CD14-positive monocyte (primary cell): ENCODE measurements around the gene C10orf71. TPM values are rescaled to one million over a fixed set of nuclear protein-coding genes. Genes with fewer than 3 reads are reported as not detected.

ENCODE experiments used
- DNase-seq, 3 donors: peaks; one replicate each; pipeline ENCODE4 v3.0.0-alpha.2; 2011 to 2022
- H2AFZ ChIP-seq: 2 replicates; pipeline ENCODE4 v1.6.0; 2012; ENCODE audit warnings: mild to moderate bottlenecking, low read depth, low read length, inconsistent platforms; ENCODE audit not compliant: insufficient read depth, poor library complexity, severe bottlenecking
- H3K27ac ChIP-seq, 2 donors: 1 replicate in 1 of 2; 2 replicates in 1 of 2; pipeline ENCODE4 v1.5.1; 2012 to 2013; ENCODE audit warnings: low read length in 2 of 2, control low read depth in 1 of 2, inconsistent platforms in 1 of 2, low read depth in 1 of 2, mild to moderate bottlenecking in 1 of 2
- H3K27me3 ChIP-seq, 2 donors: one replicate each; pipeline versions ENCODE4 v1.6.0 to v1.6.1; 2011 to 2013; ENCODE audit warnings: low read length in 2 of 2; ENCODE audit not compliant: control insufficient read depth in 2 of 2, insufficient read depth in 2 of 2
- H3K36me3 ChIP-seq, 2 donors: replicated peaks in 1 of 2; 1 replicate in 1 of 2; 2 replicates in 1 of 2; pipeline versions ENCODE4 v1.5.1 to v1.6.1; 2012 to 2013; ENCODE audit warnings: low read length in 2 of 2, control low read depth in 1 of 2, inconsistent platforms in 1 of 2, mild to moderate bottlenecking in 1 of 2; ENCODE audit not compliant: insufficient read depth in 2 of 2, control insufficient read depth in 1 of 2
- H3K4me1 ChIP-seq, 2 donors: 1 replicate in 1 of 2; 2 replicates in 1 of 2; pipeline versions ENCODE4 v1.5.1 to v1.6.1; 2012 to 2013; ENCODE audit warnings: low read length in 2 of 2, control low read depth in 1 of 2, inconsistent platforms in 1 of 2, mild to moderate bottlenecking in 1 of 2, moderate library complexity in 1 of 2; ENCODE audit not compliant: insufficient read depth in 2 of 2, control insufficient read depth in 1 of 2
- H3K4me2 ChIP-seq: replicated peaks from 2 replicates; pipeline ENCODE3; 2012; ENCODE audit warnings: low read length, moderate library complexity, mild to moderate bottlenecking; ENCODE audit not compliant: poor library complexity, severe bottlenecking; ENCODE audit errors: extremely low read depth
- H3K4me3 ChIP-seq, 3 experiments: fragments of 200-600 bp in 1 of 3; sonication (generic) in 1 of 3; replicated peaks in 1 of 3; 1 replicate in 2 of 3; 2 replicates in 1 of 3; pipeline ENCODE4 v1.5.1; 2011 to 2013; ENCODE audit warnings: low read length in 3 of 3, mild to moderate bottlenecking in 3 of 3, control low read depth in 2 of 3, low read depth in 2 of 3, inconsistent platforms in 1 of 3, moderate library complexity in 1 of 3
- H3K79me2 ChIP-seq: 2 replicates; pipeline ENCODE4 v1.6.0; 2012; ENCODE audit warnings: mild to moderate bottlenecking, control low read depth, inconsistent platforms, low read length, moderate library complexity; ENCODE audit not compliant: insufficient read depth
- H3K9ac ChIP-seq: 2 replicates; pipeline ENCODE4 v1.6.0; 2017; ENCODE audit warnings: low read length, mild to moderate bottlenecking; ENCODE audit not compliant: insufficient read depth, poor library complexity, severe bottlenecking
- H3K9me3 ChIP-seq, 2 donors: replicated peaks in 1 of 2; 1 replicate in 1 of 2; 2 replicates in 1 of 2; pipeline versions ENCODE4 v1.5.1 to v1.6.1; 2012 to 2013; ENCODE audit warnings: low read length in 2 of 2, control low read depth in 1 of 2; ENCODE audit not compliant: control insufficient read depth in 1 of 2, insufficient read depth in 1 of 2
- H4K20me1 ChIP-seq: 2 replicates; pipeline ENCODE4 v1.6.0; 2012; ENCODE audit warnings: mild to moderate bottlenecking, low read length, control low read depth, moderate library complexity; ENCODE audit not compliant: insufficient read depth
- H3K27ac Mint-ChIP-seq, 7 donors: one replicate each; pipeline ENCODE4 v1.8.0; 2020; ENCODE audit warnings: mild to moderate bottlenecking in 7 of 7, mixed read lengths in 7 of 7, moderate library complexity in 6 of 7, inconsistent platforms in 2 of 7
- H3K27me3 Mint-ChIP-seq, 3 donors: one replicate each; pipeline ENCODE4 v1.8.0; 2021 to 2022; ENCODE audit warnings: low read depth in 3 of 3, mild to moderate bottlenecking in 3 of 3, mixed read lengths in 3 of 3, moderate library complexity in 3 of 3, inconsistent platforms in 1 of 3
- H3K36me3 Mint-ChIP-seq, 2 donors: one replicate each; pipeline ENCODE4 v1.8.0; 2020; ENCODE audit warnings: mixed read lengths in 2 of 2, inconsistent platforms in 1 of 2, mild to moderate bottlenecking in 1 of 2
- H3K4me1 Mint-ChIP-seq: one replicate; pipeline ENCODE4 v1.8.0; 2020; ENCODE audit warnings: mild to moderate bottlenecking, mixed read lengths
- H3K4me3 Mint-ChIP-seq, 2 donors: one replicate each; pipeline ENCODE4 v1.8.0; 2020; ENCODE audit warnings: mild to moderate bottlenecking in 2 of 2, mixed read lengths in 2 of 2, moderate library complexity in 1 of 2
- H3K9me3 Mint-ChIP-seq, 7 donors: one replicate each; pipeline ENCODE4 v1.8.0; 2020 to 2022; ENCODE audit warnings: mixed read lengths in 7 of 7, mild to moderate bottlenecking in 6 of 7, moderate library complexity in 6 of 7, inconsistent platforms in 2 of 7
- CTCF ChIP-seq: fragments of 200-600 bp; IDR thresholded peaks from one replicate; pipeline ENCODE4 v1.8.0; 2022; ENCODE audit warnings: antibody characterized with exemption, mild to moderate bottlenecking
- WGBS: methylation state at CpG from one replicate; pipeline ENCODE4 v1.1.5; 2013; ENCODE audit warnings: missing lambda C conversion rate; ENCODE audit not compliant: insufficient coverage; 5-methylcytosine and 5-hydroxymethylcytosine counted together
- intact Hi-C, 2 donors: fragments of 100-400 bp; cut with micrococcal nuclease; formaldehyde crosslinking; loops; one replicate each; pipeline versions ENCODE4 v1.15.0 to v1.15.1; 2023
- polyA plus RNA-seq, 3 donors: library from polyadenylated mRNA; depleted of rRNA in 1 of 3; unstranded in 2 of 3; stranded (reverse) in 1 of 3; fragments of 300-500 nt in 2 of 3; fragments of >200 nt in 1 of 3; fragmentation: Illumina TruSeq in 2 of 3; gene quantifications; 1 replicate in 2 of 3; 2 replicates in 1 of 3; pipeline ENCODE4 v1.2.3, GENCODE V29; 2012 to 2021

Gene C10orf71
- polyA plus RNA-seq, 3 donors, result not detected

GRCh38 chr10:49338604-49339003 is 39.6 kb downstream of the C10orf71 start:
- Mint-ChIP-seq H3K27ac (no peak overlapping the region), H3K36me3 (no peaks in the 10 kb centered on the region), H3K9me3 (peaks cover 0 to 14% (median 9%) of the 10 kb centered on the region in 7 donors), H3K4me3 (no peak overlapping the region), H3K27me3 (peaks cover 0 to 10% (median 6%) of the 10 kb centered on the region in 3 donors), H3K4me1 (no peaks in the 10 kb centered on the region)
- H3K4me2 ChIP-seq, result no peak overlapping the region
- no peak overlapping the region for H3K9ac ChIP-seq
- intact Hi-C loops, result no loop called here
- no peak overlapping the region for H2AFZ ChIP-seq
- TF ChIP-seq CTCF, result no peak
- no peak for DNase-seq
- peaks cover 0 to 8% of the 10 kb centered on the region in 2 donors for H3K9me3 ChIP-seq
- no peak overlapping the region for H3K4me3 ChIP-seq
- H3K79me2 ChIP-seq, result no peaks in the 10 kb centered on the region
- H3K4me1 ChIP-seq, result no peaks in the 10 kb centered on the region
- no peak overlapping the region for H3K27ac ChIP-seq
- H3K27me3 ChIP-seq, result no peaks in the 10 kb centered on the region
- no peaks in the 10 kb centered on the region for H3K36me3 ChIP-seq
- no peaks in the 10 kb centered on the region for H4K20me1 ChIP-seq
- 100% methylated on average over 1 of the region's 1 CpG for WGBS

DNA sequence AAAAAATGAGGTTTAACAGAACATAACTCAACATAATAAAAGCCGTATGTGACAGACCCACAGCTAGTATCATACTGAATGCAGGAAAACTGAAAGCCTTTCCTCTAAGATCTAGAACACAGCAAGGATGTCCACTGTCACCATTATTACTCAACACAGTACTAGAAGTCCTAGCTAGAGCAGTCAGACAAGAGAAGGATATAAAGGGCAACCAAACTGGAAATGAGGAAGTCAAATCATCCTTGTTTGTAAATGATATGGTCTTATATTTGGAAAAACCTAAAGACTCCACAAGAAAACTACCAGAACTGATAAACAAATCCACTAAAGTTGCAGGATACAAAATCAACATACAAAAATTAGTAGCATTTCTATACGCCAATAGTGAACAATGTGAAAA is 45.9 kb downstream of the C10orf71 start:
- Mint-ChIP-seq H3K4me3 (no peak overlapping the region), H3K9me3 (peaks cover 0 to 13% (median 5%) of the 10 kb centered on the region in 7 donors), H3K36me3 (no peaks in the 10 kb centered on the region), H3K4me1 (no peaks in the 10 kb centered on the region), H3K27me3 (peaks cover 1 to 3% (median 3%) of the 10 kb centered on the region in 3 donors), H3K27ac (no peak overlapping the region)
- H3K4me3 ChIP-seq, result no peak overlapping the region
- no peak for TF ChIP-seq CTCF
- no peak overlapping the region for H3K27ac ChIP-seq
- H3K4me1 ChIP-seq, result no peaks in the 10 kb centered on the region
- H2AFZ ChIP-seq, result no peak overlapping the region
- no peak overlapping the region for H3K9ac ChIP-seq
- no peaks in the 10 kb centered on the region for H3K27me3 ChIP-seq
- no peaks in the 10 kb centered on the region for H3K36me3 ChIP-seq
- no CpG with 5 or more reads among the region's 2 CpGs for WGBS
- H3K79me2 ChIP-seq, result no peaks in the 10 kb centered on the region
- DNase-seq, result peak in 1 of 3 donors; percentile 27
- intact Hi-C loops, result no loop called here
- H4K20me1 ChIP-seq, result no peaks in the 10 kb centered on the region
- H3K4me2 ChIP-seq, result no peak overlapping the region
- H3K9me3 ChIP-seq, result peaks cover under 1 to 10% of the 10 kb centered on the region in 2 donors
